NOMO-1 treated with DMSO at 0.1 percent for 48 hours (cell line): Measurements from ENCODE around the gene HOXA11.

ENCODE experiments used
- DNase-seq: peaks from one replicate; lab custom pipeline; 2025; ENCODE audit not compliant: unreplicated experiment; lab: John Stamatoyannopoulos, UW

The HOXA11 gene

DNA sequence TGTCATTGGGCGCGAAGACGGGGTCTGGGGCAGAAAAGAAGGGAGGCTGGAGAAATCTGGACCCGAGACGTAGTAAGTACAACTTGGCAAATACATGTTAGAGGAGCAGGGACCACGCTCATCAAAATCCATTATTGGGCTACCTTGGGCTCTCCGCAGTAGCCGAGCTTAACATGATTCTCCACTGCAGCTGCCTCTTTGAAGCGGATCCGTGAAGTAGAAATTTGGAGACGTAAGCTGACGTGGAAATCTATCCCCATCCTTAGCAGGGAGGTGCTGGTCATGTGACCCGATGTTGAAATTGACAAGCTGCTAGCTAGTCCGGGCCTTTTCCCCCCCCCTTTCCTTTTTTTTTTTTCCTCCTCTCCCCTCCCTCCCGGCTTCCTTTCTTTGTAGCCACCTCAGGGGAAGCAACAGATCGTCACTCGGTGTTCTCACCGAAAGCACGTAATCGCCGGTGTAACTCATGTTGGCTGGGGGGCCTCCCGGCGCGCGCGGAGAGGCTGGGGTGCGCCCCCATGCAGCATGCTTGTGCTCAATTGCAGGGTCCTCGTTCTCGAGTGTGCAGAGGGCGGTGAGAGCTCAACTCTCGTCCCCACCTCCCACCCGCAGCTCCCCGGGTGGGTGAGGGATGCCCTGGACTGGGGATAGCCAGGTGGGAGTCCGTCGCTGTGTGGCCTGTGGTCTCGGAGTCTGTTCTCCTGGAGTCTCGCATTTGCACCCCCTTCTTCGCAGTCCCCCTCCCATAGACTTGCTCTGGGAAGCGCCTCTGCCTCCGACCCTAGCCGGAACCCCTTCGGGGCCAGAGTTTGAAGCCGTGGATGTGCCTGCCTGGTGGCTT, at the start of gene HOXA11:
TSS of gene HOXA11 (minus strand) at position 220 of the 841 bp plus-strand sequence. CDS start at position 132, 88 bp downstream.
- DNase-seq: peak; percentile 88

DNA sequence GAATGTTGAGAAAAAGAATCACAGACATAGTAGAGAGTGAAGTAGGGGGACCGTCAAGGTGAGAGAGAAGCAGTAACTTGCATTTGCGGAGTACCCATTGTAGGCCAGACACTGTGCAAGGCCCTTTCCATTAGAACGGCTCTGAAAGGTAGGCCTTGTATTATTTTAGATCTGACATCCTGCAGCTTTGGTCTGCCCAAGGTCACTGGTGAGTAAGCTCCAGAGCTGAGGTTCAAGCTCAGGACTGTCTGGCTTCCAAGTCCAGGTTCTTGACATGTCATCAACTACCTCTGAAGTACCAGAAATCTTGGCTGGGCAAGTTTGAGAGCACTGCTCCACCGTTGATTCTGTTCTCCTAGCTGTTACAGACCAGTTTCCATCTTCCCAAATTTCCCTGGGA, 44.4 kb upstream of the HOXA11 start:
- no peak for DNase-seq

DNA sequence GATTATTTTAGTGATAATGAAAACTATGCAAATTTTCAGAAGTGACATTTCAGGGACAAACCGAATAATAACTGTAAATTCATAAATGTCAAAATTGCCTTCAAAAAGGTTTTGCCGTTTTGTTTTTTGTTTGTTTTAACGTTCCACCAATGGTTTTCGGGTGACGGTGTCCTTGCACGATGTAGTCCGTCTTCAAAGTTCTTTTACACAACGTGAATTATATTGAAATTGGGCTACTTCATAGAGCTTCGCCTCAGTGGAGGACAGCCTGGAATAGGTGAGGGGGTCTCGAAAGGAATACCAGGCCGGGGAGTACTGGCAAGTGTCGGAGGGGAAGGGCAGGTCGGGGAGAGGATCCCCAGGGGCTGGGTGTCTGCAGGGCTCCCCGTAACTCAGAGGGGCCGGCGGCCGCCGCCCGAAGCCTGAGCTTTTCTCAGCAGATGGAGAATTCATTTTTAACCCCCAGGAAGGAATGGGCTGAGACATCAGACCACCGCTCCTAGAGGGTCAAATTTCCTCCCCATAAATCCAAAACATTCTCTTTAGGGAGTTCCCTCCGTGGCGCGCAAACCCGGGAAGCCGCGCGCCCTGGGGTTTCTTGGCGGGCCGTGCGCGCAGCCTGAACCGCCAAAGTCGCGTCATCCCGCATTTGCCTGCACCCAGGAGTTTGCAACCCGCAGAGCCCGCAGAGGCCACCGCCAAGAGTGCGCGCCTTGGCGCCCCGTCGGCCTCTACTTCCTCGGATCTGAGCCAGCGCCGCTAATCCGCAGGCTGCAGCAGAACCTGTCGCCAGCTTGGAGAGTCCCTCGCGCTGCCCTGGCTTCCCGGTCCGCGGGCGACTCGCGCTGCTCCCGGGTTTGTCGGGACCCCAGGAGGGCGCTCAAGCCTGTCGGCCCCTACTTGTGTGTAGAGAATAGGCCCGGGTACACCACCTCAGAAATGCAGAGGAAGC, 40.2 kb upstream of the HOXA11 start:
- DNase-seq: no peak

DNA sequence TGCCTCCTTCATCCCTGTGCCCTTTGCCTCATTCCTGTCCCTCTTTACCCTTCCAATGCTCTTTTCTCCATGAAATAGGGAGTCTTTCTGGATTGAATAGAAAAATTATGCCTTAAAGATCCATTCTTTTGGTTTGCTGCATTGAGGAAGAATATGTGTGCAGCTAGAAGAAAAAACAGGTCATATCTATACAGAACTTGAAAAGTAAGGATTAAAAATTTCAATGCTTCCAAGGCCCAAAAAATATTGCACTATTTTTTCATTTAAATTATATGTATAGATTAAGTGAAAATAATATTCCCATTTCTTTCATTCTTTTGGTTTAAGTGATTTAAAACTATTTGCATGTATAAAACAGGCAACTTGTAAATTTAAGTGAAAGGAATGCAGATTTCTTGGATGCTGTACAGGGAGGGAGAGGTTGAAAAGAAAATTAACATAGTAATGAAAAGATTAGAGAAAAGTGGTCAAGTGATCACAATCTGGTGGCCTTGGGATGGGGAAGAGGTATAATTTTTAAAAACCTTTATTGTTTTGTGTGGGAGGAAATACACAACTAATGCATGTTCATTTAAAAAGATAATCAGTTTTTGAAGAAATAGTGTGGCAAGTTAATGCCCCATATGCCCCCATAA, 39.0 kb upstream of the HOXA11 start:
- no peak for DNase-seq

DNA sequence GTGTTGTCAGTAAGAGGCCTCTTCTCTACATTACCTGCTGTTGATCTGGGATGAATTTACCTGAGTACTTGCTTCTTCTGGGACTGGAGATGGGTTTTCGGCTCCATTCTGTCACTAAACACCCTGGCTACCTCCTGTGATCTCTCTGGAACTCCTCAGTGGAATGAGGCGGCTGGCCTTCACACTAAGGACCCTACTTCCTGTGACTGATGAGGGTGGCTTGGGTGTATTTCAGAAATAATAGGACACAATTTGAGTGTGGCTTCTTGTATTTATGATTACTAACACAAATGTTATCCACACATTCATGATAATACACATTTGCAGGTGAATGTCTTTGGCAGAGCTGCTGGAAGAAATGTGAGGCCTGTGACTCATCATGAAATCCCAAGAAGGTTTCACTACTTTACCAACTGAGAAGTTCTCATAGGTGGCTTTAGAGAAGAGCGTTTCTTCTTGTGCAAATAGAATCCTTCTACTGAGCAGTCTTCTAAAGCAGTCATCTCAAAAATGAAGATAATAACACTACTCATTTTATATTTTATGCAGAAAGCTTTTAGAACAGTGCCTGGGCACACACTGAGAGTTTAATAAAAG, 36.3 kb upstream of the HOXA11 start:
- no peak for DNase-seq

DNA sequence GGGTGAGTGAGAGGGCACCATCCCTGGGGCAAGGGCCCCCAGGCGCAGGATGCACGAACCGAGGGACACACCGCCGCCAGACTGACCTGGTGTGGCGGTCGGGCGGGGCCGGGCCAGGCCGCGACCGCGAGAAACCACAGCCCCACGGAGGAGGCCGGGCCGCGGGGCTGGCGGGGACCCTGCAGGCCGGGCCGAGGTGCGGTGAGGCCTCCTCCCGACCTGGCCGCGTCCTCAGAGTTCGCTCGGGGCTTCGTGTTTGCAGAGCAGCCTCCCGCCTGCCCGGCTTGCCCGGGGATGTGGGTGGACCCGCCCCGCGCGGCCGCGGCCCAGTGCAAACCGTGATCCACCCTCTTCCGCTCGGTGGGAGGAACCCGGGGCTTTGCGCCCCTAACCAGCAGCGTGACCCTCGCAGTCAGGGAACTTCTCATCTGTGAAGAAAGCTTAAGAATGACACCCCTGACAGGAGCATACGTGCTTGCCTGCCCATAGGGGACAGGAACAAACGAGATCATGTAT, 35.5 kb upstream of the HOXA11 start:
- DNase-seq: no peak

DNA sequence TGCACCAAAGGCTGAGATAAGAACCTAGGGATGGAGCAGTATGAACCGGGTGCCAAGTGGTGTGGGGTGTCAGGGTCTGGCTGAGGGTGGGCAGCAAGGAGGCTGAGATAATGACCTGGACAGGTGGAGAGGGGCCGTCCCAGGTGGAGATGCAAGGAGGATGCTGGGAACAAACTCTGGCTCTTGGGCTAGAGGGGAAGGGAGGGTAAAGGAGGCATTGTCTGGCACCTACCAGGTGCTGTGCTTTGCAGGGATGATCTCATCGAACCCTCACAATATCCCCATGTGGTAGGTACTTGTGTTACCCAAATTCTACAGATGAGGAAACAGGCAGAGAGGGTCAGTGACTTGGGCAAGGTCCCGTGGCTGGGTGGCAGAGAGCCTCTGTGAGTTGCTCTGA, 34.8 kb upstream of the HOXA11 start:
- no peak for DNase-seq

DNA sequence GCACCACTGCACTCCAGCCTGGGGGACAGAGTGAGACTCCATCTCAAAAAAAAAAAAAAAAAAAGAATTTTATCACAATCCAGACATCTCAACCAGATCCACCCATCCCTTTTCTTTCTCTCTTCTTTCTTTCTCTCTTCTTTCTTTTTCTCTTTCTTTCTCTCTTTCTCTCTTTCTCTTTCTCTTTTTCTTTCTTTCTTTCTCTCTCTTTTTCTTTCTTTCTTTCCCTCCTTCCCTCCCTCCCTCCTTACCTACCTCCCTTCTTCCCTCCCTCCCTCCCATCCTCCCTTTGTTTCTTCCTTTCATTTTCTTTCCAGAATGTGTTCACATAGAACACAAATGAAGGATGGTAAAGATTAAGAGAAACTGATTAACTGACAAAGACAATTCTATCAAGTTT, 32.9 kb upstream of the HOXA11 start:
- DNase-seq: no peak

DNA sequence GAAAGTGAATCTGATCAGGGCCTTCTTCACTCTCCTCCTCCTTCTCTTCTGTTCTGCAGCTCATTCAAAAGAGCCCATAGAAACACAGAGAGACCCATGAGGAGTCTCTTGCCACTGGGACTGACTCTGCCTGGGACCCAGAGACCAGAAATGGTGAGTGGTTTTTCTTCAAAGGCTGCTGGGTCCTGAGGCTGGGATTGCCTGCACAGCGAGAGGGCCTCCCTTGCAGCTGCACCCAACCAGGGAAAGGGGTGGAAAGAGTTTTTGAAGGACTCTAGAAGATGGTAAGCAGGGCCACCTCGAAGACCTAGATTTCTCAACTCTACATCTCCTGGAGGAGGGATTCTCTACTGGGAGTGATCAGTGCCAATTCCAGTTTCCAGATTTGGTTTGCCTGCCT, 30.3 kb upstream of the HOXA11 start:
- no peak for DNase-seq

DNA sequence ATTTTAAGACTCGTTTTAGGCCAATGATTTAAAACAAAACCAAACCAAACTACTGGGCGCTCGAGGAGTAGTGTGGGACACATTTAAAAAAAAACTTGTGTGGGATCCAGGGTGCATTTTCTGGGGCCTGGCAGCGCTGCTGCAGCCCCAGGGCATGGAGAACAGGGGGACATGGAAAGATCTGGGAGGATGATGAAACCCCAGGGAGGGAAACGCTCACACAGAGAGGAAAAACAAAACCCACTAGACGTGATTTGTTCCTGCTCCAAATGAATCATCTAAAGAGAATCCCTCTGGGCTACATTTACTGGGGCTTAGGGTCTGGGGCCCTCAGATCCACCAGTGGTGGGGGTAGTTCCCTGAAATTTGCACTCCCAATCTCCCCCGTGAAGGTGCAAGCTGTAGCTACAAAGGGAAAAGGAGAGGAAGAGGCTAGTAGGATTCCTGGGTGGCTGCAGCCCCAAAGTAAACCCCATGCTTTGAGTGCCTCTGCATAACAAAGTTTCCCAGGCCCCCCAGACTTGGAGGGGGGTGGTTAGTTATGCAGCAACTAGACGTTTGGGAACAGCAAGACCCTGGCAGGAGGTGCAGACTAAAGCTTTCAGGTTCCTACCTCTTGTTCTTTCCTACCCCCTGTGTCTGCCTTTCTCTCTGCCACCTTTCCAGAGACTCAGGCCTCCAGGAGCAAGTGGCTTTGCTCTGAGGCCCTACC, 29.4 kb upstream of the HOXA11 start:
- no peak for DNase-seq

DNA sequence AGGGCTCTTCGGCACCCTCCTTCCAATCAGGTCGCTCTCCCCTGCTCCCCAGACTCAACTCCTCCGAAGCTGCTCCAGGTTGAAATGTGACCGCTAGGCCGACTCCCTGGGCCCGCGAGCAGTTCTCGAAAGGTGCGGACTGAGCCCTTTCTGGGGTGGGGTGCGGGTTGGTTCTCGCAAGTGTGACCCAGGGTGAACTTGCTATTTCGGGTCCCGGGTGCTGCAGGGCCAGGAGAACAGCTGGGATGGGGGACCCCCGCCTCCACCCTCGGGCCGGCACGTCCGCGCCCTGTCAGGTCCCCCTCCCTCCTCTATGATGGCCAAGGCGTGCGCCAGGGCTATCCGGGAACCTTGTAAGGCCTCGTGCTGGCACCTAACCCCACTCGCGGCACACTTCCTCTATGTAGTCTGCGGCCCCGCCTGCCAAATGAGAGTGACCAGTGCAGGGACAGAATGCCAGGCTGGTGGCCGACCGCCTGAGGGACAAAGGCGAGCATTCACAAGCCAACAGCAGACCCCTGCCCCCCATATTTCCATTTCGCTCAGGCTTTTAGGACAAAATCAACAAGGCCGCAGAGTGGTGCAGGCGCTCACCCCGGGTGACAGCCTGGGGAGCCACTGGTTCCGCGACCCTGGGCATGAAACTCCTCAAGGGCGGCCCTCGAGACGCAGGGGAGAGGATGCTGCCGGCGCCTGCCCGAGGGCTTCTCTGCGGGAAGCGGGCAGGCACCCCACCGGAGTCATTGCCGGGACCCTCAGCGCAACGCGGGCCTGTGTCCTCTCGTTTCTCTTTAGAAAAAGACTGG, 28.6 kb upstream of the HOXA11 start:
- no peak for DNase-seq

DNA sequence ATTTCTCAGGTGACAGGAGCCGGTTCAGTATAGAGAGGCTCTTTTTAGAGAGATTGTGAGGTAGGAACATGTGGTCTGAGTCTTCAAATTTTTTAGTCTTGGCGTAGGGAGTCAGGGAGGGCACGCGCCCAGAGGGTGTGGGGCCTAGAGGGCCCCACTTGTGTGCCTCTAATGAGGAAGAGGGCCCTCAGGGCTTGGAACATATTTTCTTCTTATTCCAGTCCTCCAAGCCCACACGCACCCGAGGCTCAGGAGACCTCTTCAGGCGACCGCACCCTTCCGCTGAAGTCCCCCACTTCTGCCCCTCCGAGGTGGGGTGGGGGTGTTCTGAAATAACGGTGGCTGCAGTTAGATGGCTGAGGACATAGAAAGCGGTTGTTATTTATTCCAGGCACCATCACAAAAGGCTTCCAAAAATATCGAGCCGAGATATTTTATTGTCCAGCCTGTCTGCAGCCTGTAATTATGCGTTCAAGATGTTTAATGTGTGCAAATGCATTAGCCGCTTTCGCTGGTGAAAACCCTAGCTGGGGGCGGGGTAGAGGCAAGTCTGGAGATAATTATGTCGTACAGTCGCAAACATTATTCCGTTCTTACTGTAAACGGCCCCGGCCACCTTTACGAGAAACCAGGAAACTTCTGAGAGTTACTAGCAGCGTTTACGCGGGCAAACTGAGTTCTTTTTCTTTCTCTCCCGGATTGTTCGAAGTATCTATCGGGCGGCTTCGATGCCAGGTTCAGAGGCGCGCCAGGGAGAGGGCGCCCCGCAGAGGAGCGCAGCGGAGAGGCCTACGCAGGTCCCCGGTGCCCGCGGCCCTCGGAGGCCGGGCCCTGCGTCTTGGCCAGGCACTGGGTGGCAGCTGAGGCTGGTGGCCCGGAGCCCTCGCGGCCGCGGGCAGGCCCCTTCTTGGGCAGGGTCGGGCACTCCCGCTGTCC, 27.7 kb upstream of the HOXA11 start:
- no peak for DNase-seq

DNA sequence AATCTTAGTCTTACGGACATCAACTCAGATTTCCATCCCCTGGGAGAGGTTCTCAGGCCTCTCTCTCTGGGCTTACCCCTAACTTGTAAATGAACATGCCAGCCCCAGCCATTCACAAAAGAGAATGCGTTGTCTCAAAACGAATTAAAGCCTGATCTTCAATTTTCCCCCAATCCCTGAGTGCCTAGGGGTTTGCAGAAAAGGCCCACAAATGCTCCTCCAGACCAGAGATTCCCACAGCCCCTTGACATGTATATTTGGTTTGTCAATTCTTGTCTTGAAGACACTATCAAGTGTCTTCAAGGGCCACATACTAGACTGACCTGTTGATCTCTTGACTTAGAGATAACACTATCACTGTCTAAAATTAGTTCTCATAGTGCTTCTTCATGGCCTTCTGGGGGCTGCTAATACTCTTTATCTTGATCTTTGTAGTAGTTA, 26.8 kb upstream of the HOXA11 start:
- no peak for DNase-seq

DNA sequence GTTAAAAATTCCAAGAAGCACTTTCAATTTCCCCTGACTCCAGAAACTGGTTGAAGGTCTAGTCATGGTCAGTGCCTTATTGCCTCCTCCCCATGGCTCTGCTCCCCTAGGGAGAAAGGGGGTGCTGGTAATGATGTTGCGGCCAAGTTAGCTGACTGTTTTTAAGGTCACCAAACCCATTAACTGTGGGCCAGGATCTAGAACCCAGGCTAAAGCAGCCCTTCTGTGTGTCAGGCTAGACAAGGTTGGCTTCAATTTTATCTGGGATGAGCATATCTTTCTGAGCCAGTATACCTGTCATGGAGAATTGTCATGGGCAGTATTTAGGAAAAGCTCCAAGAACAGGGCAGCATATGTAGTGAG, 26.0 kb upstream of the HOXA11 start:
- no peak for DNase-seq

DNA sequence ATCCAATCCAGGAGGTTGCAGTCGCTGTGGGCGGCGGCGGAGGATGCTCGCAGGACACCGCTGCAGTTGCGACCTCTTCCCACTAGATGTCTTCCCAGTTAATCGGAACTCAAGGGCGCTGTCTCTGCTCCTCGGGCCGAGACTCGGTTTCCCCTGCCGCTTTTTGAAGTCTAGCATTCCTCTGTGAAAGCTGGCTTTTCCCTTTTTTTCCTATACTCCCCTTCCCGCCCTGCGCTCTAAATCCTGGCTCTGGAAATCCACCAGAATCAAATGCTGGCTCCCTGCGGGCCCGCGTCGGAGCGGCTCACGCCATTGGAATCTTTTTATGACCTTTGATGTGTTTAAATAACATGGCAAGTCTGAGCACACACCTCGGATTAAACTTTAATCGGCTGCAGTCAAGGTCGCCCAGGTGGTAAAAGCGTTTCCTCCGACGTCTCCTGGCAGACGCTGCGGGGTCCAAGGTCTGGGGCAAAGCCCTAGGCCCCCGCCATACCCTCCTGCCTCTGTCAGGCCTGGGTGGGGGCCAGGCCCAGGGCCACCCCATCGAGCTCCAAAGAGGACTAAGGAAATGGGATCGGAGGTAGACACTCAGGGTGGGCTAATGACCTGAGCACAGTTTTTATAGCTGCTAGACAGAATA, 25.5 kb upstream of the HOXA11 start:
- peak; percentile 30 for DNase-seq

DNA sequence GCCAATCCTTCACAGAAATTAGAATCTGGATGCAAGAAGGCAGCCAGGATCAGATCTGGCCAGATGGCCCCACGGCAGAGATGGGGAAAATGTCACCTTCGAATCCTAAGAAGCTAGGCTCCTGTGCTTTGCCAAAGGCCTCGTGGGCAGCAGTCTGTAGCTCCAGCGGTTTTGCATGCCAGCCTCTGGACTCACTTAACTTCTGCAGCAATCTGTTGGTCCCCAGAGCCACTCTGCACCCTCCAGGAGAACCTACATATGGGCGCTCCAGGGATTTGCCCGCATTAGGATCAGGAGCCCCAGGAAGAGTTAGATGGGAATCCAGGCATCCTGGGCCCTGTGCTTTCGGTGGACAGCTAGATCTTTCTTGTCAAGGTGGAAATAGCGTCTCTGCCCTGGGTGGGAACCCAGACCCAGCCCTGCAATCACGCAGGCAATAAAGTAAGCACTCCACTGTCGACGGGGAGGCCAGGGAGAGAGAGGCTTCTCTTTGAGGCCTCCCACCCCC, 25.0 kb upstream of the HOXA11 start:
- DNase-seq: no peak

DNA sequence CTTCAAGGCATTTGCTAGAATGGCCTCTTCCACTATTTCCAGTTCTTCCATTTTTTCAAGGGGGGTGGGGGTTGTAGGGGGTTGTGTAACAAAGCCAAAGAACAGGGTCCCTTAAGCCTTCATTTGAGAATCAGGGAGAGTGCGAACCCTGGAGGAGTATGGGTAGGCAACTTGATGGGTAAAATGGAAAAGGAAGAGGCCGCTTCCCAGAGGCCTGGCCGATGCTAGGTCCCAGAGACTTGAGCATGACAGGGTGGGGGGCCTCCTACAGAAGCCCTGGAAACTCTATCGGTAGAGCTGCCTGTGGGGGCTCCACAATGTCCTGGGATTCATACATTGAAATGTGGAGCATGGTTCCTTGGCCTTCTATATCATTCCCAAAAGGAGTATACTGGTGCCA, 24.0 kb upstream of the HOXA11 start:
- DNase-seq: no peak
